Measurements from ENCODE around the gene POPDC2.

Gene POPDC2

GRCh38 chr3:119600732-119601131 lies 59.7 kb downstream of the POPDC2 start:
- no peak for TF ChIP-seq REST (IDR thresholded peaks at IDR 0.05; ENCODE audit: insufficient read depth in 1 of 2, low read depth in 2 of 2, low read length in 2 of 2)
- TF ChIP-seq FOXP2 (optimal IDR thresholded peaks at IDR 0.05; ENCODE audit: borderline replicate concordance, extremely low read depth, extremely low read length, insufficient read depth), result no peak
- TF ChIP-seq SIN3A (IDR thresholded peaks at IDR 0.05; ENCODE audit: borderline replicate concordance, insufficient read depth, low read length), result no peak
- no peak for TF ChIP-seq TAF1 (IDR thresholded peaks at IDR 0.05; ENCODE audit: borderline replicate concordance, insufficient read depth, low read length)
- TF ChIP-seq POLR2AphosphoS5 (IDR thresholded peaks at IDR 0.05; ENCODE audit: low read depth, low read length), result no peak

- no peak for TF ChIP-seq TAF1 (IDR thresholded peaks at IDR 0.05; ENCODE audit: borderline replicate concordance, insufficient read depth, low read length)
Observed at GRCh38 chr3:119599558-119600174, 60.7 kb downstream of the POPDC2 start.

DNA sequence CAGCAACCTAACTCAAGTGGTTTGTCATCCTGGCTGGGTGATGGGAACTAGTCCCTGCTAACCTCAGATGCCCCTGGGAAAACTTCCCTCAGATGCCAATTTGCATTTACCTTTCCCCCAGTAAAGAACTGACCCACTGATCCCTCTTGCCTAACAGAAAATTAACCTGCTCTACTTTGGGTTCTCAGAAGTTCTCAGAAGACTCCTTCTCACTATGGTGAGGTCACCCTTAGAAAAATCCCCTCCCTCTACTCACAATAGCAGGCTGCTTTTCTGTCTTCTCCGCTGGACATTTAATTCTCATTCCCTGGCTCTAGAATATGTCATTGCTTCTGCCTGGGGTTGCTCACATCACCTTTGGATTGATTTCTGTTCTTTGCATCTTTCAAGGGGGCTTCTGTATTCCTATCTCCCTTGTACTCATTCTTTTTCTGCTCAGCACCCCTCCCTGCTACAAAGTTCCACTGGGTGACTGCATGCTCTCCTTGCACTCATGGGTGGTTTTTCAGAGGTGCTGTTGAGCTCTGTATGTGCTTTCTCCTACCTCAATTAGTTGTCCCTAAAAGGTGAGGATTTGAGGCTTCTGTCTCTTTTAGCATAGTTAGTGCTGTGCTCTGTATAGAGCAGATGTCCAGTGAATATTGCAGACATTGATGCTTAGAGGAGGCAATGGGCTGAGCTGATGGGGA lies 61.8 kb downstream of the POPDC2 start:
- TF ChIP-seq POLR2AphosphoS5 (IDR thresholded peaks at IDR 0.05; ENCODE audit: low read depth, low read length), result no peak
- TF ChIP-seq FOXP2 (optimal IDR thresholded peaks at IDR 0.05; ENCODE audit: borderline replicate concordance, extremely low read depth, extremely low read length, insufficient read depth), result no peak
- TF ChIP-seq SIN3A (IDR thresholded peaks at IDR 0.05; ENCODE audit: borderline replicate concordance, insufficient read depth, low read length), result no peak
- no peak for TF ChIP-seq TAF1 (IDR thresholded peaks at IDR 0.05; ENCODE audit: borderline replicate concordance, insufficient read depth, low read length)
- no peak for TF ChIP-seq REST (IDR thresholded peaks at IDR 0.05; ENCODE audit: insufficient read depth in 1 of 2, low read depth in 2 of 2, low read length in 2 of 2)

GRCh38 chr3:119597548-119598288 lies 62.7 kb downstream of the POPDC2 start, which contains the start of gene PLA1A:
PLA1A (plus strand) TSS chr3:119597885; CDS start chr3:119597914, 29 bp downstream.
- no peak for TF ChIP-seq SIN3A (IDR thresholded peaks at IDR 0.05; ENCODE audit: borderline replicate concordance, insufficient read depth, low read length)
- no peak for TF ChIP-seq POLR2AphosphoS5 (IDR thresholded peaks at IDR 0.05; ENCODE audit: low read depth, low read length)
- TF ChIP-seq FOXP2 (optimal IDR thresholded peaks at IDR 0.05; ENCODE audit: borderline replicate concordance, extremely low read depth, extremely low read length, insufficient read depth), result no peak
- no peak for TF ChIP-seq REST (IDR thresholded peaks at IDR 0.05; ENCODE audit: insufficient read depth in 1 of 2, low read depth in 2 of 2, low read length in 2 of 2)
- TF ChIP-seq TAF1 (IDR thresholded peaks at IDR 0.05; ENCODE audit: borderline replicate concordance, insufficient read depth, low read length), result no peak

DNA sequence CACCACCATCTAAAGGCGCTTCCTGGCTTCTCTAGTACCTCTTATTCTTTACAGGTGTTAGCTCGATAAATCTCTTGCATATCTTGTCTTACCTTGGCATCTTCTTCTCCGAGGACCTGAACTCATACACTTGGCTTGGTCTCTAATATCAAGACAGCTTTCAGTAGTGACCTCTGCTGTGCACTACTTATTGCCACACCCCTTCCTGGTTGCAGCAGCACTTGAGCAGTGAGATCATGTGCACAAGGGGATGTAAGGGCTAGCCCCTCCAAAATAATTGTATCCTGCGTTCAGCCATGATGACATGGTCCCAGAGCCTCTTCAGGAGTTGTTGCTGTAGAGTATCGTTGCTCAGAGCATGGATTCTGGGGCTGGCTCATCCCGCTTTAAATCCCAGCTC lies 64.0 kb downstream of the POPDC2 start:
- TF ChIP-seq REST (IDR thresholded peaks at IDR 0.05; ENCODE audit: insufficient read depth in 1 of 2, low read depth in 2 of 2, low read length in 2 of 2), result no peak

Data from PFSK-1 (cell line).